ENCODE measurements around the gene SUSD1. TPM values are rescaled to one million over a fixed set of nuclear protein-coding genes. Genes with fewer than 3 reads are reported as not detected.

The SUSD1 gene
- total RNA-seq, 1 experiment from 2014 or later = 7.9 TPM

- no TSS peak for BruUV-seq (replicated peaks)
- no peak overlapping the region; the same call in 1 of the 2 replicates for H3K27ac ChIP-seq (ENCODE audit: low read depth, low read length)
- RAD21 ChIA-PET (ENCODE audit: low non-redundant PET in 1 of 2, low total read pairs in 2 of 2, uncharacterized antibody in 2 of 2, unreplicated experiment in 2 of 2) = interaction anchor here in 1 of 2 experiments (0.5 to 0.6 kb wide), 2 partner anchors 16 to 67 kb away, joined by 3 to 6 read pairs; no protein-coding TSS in a partner anchor
Measured at GRCh38 chr9:112007575-112008240, 167.4 kb downstream of the SUSD1 start.

More at GRCh38 chr9:112007575-112008240, 167.4 kb downstream of the SUSD1 start:
- Histone ChIP-seq H2AFZ (ENCODE audit: low read depth, low read length, poor library complexity, severe bottlenecking) (peak overlapping the region; percentile 56), H3K4me3 (replicated peaks in 1 of 2; ENCODE audit: low read depth in 1 of 2, low read length in 2 of 2) (no peak overlapping the region), H4K20me1 (ENCODE audit: insufficient read depth) (no peaks in the 10 kb centered on the region), H3K9me3 (ENCODE audit: control insufficient read depth in 1 of 2, insufficient read depth in 1 of 2, low read depth in 1 of 2, low read length in 2 of 2) (no peaks in the 10 kb centered on the region), H3K4me1 (ENCODE audit: control insufficient read depth in 1 of 2, insufficient read depth in 2 of 2, low read length in 2 of 2) (peaks cover 29 to 59% of the 10 kb centered on the region in 2 experiments), H3K9me2 (ENCODE audit: insufficient read depth) (no peaks in the 10 kb centered on the region), H3K9ac (ENCODE audit: low read length) (no peak overlapping the region), H3K79me2 (ENCODE audit: insufficient read depth, low read length) (no peaks in the 10 kb centered on the region), H3K27me3 (ENCODE audit: insufficient read depth, low read length) (no peaks in the 10 kb centered on the region), H3K4me2 (ENCODE audit: low read length) (peak overlapping the region; percentile 21), H3K36me3 (ENCODE audit: control insufficient read depth in 1 of 2, insufficient read depth in 2 of 2, low read length in 2 of 2) (no peaks in the 10 kb centered on the region)
- POLR2A ChIA-PET = interaction anchor here (0.9 kb wide), 1 partner anchor 11 kb away, joined by 4 read pairs; no protein-coding TSS in a partner anchor
- TF ChIP-seq ZFX (IDR thresholded peaks at IDR 0.05) = no peak
- no peak for TF ChIP-seq CBX3 (IDR thresholded peaks at IDR 0.05; ENCODE audit: low read depth)
- TF ChIP-seq EZH2phosphoT487 (IDR thresholded peaks at IDR 0.05; ENCODE audit: borderline replicate concordance) = no peak
- no peak for TF ChIP-seq POLR2AphosphoS5 (IDR thresholded peaks at IDR 0.05; ENCODE audit: low read depth, low read length)
- no peak for TF ChIP-seq ELF1 (IDR thresholded peaks at IDR 0.05; ENCODE audit: borderline replicate concordance, low read depth)
- no peak for TF ChIP-seq SIN3A (IDR thresholded peaks at IDR 0.05; ENCODE audit: low read depth)
- peak; percentile 17; the same call in 1 of the 2 replicates for TF ChIP-seq SP1 (IDR thresholded peaks at IDR 0.05; ENCODE audit: low read depth)
- no peak for TF ChIP-seq CEBPB (IDR thresholded peaks at IDR 0.05; ENCODE audit: low read depth)
- TF ChIP-seq ZBTB33 (IDR thresholded peaks at IDR 0.05; ENCODE audit: extremely low read depth, insufficient replicate concordance, low read length) = no peak
- TF ChIP-seq RAD21 (IDR thresholded peaks at IDR 0.05; ENCODE audit: low read depth) = peak; percentile 31; the same call in 1 of the 2 replicates
- TF ChIP-seq JUND (IDR thresholded peaks at IDR 0.05) = peak; percentile 53
- TF ChIP-seq TCF7L2 (IDR thresholded peaks at IDR 0.05; ENCODE audit: borderline replicate concordance, extremely low read depth, insufficient read depth, insufficient read length) = peak; percentile 6
- TF ChIP-seq POLR2A (IDR thresholded peaks at IDR 0.05; ENCODE audit: borderline replicate concordance, extremely low read depth, insufficient read depth, insufficient read length) = no peak
- no peak for TF ChIP-seq YY1 (IDR thresholded peaks at IDR 0.05; ENCODE audit: extremely low read depth, insufficient replicate concordance, low read depth, low read length)
- no peak for TF ChIP-seq ATF3 (IDR thresholded peaks at IDR 0.05)
- TF ChIP-seq MAX (IDR thresholded peaks at IDR 0.05) = no peak
- CTCF ChIA-PET = no interaction called here
- peak; percentile 28 for ATAC-seq
- intact Hi-C loops (cut with micrococcal nuclease) = no loop called here
- peak; percentile 37 for DNase-seq (ENCODE audit: low read depth, low spot score)

Measured in HCT116 (cell line).